Mesothelial cell of epicardium (in vitro differentiated cells): ENCODE results near the gene CHIC2. TPM values are rescaled to one million over a fixed set of nuclear protein-coding genes. Genes with fewer than 3 reads are reported as not detected.

Experiments used
- DNase-seq, 2 experiments: peaks; one replicate each; pipeline ENCODE4 v3.0.0; 2021; ENCODE audit warnings: low spot score in 2 of 2; ENCODE audit not compliant: unreplicated experiment in 2 of 2
- H3K27ac Mint-ChIP-seq: 2 replicates; pipeline ENCODE4 v1.8.0; 2021; ENCODE audit warnings: mixed read lengths
- H3K27me3 Mint-ChIP-seq: 2 replicates; pipeline ENCODE4 v1.8.0; 2021; ENCODE audit warnings: low read depth, mixed read lengths
- H3K36me3 Mint-ChIP-seq: 2 replicates; pipeline ENCODE4 v1.8.0; 2021; ENCODE audit warnings: mixed read lengths
- H3K4me1 Mint-ChIP-seq: 2 replicates; pipeline ENCODE4 v1.8.0; 2021; ENCODE audit warnings: mixed read lengths
- H3K4me3 Mint-ChIP-seq: 2 replicates; pipeline ENCODE4 v1.8.0; 2021; ENCODE audit warnings: mild to moderate bottlenecking, moderate library complexity, mixed read lengths
- H3K9me3 Mint-ChIP-seq: 2 replicates; pipeline ENCODE4 v1.8.0; 2021; ENCODE audit warnings: mixed read lengths
- CTCF ChIP-seq: fragments of 200-600 bp; sonication (generic); IDR thresholded peaks from one replicate; pipeline ENCODE4 v1.5.0; 2021; ENCODE audit warnings: antibody characterized with exemption; ENCODE audit not compliant: unreplicated experiment
- total RNA-seq: library from RNA; stranded (reverse); gene quantifications from 3 replicates; pipeline ENCODE4 v1.2.1, GENCODE V29; 2021

Gene CHIC2
- total RNA-seq, 1 donor from 2014 or later, result 21.8 TPM

GRCh38 chr4:54006755-54007154 is 57.6 kb downstream of the CHIC2 start:
- DNase-seq, result no peak
- no peaks in the 10 kb centered on the region for H3K27me3 Mint-ChIP-seq
- H3K4me1 Mint-ChIP-seq, result peaks cover 4% of the 10 kb centered on the region
- no peaks in the 10 kb centered on the region for H3K9me3 Mint-ChIP-seq
- H3K27ac Mint-ChIP-seq, result no peak overlapping the region
- peaks cover 17% of the 10 kb centered on the region for H3K36me3 Mint-ChIP-seq
- H3K4me3 Mint-ChIP-seq, result no peak overlapping the region
- TF ChIP-seq CTCF, result no peak

- Mint-ChIP-seq H3K4me1 (no peaks in the 10 kb centered on the region), H3K27me3 (no peaks in the 10 kb centered on the region)
Observed at GRCh38 chr4:54005475-54005874, 58.9 kb downstream of the CHIC2 start.

GRCh38 chr4:54004463-54004862 is 59.9 kb downstream of the CHIC2 start:
- H3K9me3 Mint-ChIP-seq, result no peaks in the 10 kb centered on the region
- H3K4me3 Mint-ChIP-seq, result no peak overlapping the region
- H3K27me3 Mint-ChIP-seq, result no peaks in the 10 kb centered on the region
- TF ChIP-seq CTCF, result no peak
- no peak overlapping the region for H3K27ac Mint-ChIP-seq
- H3K36me3 Mint-ChIP-seq, result peaks cover 22% of the 10 kb centered on the region
- no peaks in the 10 kb centered on the region for H3K4me1 Mint-ChIP-seq
- no peak for DNase-seq

More at GRCh38 chr4:54005475-54005874, 58.9 kb downstream of the CHIC2 start:
- no peak overlapping the region for H3K4me3 Mint-ChIP-seq
- no peak overlapping the region for H3K27ac Mint-ChIP-seq
- peaks cover 22% of the 10 kb centered on the region for H3K36me3 Mint-ChIP-seq
- DNase-seq, result no peak
- no peaks in the 10 kb centered on the region for H3K9me3 Mint-ChIP-seq
- no peak for TF ChIP-seq CTCF

GRCh38 chr4:54001668-54002365 is 62.6 kb downstream of the CHIC2 start:
- no peak for TF ChIP-seq CTCF
- Mint-ChIP-seq H3K4me1 (peaks cover 3% of the 10 kb centered on the region), H3K27me3 (no peaks in the 10 kb centered on the region), H3K36me3 (peaks cover 23% of the 10 kb centered on the region), H3K4me3 (no peak overlapping the region), H3K27ac (no peak overlapping the region), H3K9me3 (no peaks in the 10 kb centered on the region)
- DNase-seq, result no peak

- no peaks in the 10 kb centered on the region for H3K27me3 Mint-ChIP-seq
- H3K4me1 Mint-ChIP-seq, result peaks cover 3% of the 10 kb centered on the region
- DNase-seq, result no peak
- TF ChIP-seq CTCF, result no peak
- no peak overlapping the region for H3K4me3 Mint-ChIP-seq
- H3K27ac Mint-ChIP-seq, result no peak overlapping the region
- no peaks in the 10 kb centered on the region for H3K9me3 Mint-ChIP-seq
- peaks cover 16% of the 10 kb centered on the region for H3K36me3 Mint-ChIP-seq
Observed at GRCh38 chr4:53997898-53998297, 66.5 kb downstream of the CHIC2 start.
